Measurements from ENCODE around the gene RTL10.

Gene RTL10, protein sequence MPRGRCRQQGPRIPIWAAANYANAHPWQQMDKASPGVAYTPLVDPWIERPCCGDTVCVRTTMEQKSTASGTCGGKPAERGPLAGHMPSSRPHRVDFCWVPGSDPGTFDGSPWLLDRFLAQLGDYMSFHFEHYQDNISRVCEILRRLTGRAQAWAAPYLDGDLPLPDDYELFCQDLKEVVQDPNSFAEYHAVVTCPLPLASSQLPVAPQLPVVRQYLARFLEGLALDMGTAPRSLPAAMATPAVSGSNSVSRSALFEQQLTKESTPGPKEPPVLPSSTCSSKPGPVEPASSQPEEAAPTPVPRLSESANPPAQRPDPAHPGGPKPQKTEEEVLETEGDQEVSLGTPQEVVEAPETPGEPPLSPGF

GRCh38 chr22:19854778-19855503 is at the start of gene RTL10, which contains the start of gene GNB1L:
RTL10 (minus strand) TSS chr22:19854874; CDS start chr22:19852261, 2,613 bp downstream.
GNB1L (minus strand) TSS chr22:19854874; CDS start chr22:19821355, 33,519 bp downstream.
- DNase-seq (ENCODE audit: low spot score), result peak; percentile 86
- TF ChIP-seq, protein P1, sequence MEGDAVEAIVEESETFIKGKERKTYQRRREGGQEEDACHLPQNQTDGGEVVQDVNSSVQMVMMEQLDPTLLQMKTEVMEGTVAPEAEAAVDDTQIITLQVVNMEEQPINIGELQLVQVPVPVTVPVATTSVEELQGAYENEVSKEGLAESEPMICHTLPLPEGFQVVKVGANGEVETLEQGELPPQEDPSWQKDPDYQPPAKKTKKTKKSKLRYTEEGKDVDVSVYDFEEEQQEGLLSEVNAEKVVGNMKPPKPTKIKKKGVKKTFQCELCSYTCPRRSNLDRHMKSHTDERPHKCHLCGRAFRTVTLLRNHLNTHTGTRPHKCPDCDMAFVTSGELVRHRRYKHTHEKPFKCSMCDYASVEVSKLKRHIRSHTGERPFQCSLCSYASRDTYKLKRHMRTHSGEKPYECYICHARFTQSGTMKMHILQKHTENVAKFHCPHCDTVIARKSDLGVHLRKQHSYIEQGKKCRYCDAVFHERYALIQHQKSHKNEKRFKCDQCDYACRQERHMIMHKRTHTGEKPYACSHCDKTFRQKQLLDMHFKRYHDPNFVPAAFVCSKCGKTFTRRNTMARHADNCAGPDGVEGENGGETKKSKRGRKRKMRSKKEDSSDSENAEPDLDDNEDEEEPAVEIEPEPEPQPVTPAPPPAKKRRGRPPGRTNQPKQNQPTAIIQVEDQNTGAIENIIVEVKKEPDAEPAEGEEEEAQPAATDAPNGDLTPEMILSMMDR (conservative IDR thresholded peaks at IDR 0.05; ENCODE audit: low read depth), result no peak
- CTCF ChIA-PET, result interaction anchor here (0.6 to 1.0 kb wide), 4 partner anchors 8 to 56 kb away, joined by 3 to 4 read pairs (median 3); no protein-coding TSS in a partner anchor
- POLR2A ChIA-PET (ENCODE audit: low non-redundant PET), result interaction anchor here (0.6 kb wide), 1 partner anchor 48 kb away, joined by 3 read pairs; no protein-coding TSS in a partner anchor
- peak within 1 kb of the TSS; percentile 93 for H3K27ac ChIP-seq

- TF ChIP-seq, protein P1 (conservative IDR thresholded peaks at IDR 0.05; ENCODE audit: low read depth), result no peak
Measured at GRCh38 chr22:19904174-19904856, 49.6 kb upstream of the RTL10 start.

DNA sequence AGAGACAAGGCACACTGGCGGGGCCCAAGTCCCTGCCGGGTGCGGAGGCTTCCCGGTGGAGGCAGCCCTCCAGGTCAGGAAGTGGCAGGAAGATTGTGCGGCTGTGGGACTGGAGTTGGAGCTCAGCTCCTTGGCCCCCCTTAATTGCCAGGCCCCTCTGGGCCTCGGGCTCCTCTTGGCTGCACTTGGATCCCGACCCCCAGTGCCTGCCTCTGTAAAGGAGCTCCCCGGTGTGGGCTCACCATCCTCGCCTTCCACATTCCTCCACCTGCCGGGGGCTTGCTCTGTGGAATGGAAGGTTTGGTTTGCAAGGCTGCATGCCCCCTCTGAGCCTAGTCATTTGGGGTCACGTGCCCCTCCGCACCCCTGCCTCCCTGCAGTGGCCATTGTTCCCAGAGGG is 48.8 kb upstream of the RTL10 start:
- ChIA-PET CTCF (no interaction called here), POLR2A (ENCODE audit: low non-redundant PET) (no interaction called here)
- DNase-seq (ENCODE audit: low spot score), result no peak
- H3K27ac ChIP-seq, result no peak overlapping the region; the same call in 1 of the 2 replicates
- TF ChIP-seq, protein P1 (conservative IDR thresholded peaks at IDR 0.05; ENCODE audit: low read depth), result no peak

More at GRCh38 chr22:19904174-19904856, 49.6 kb upstream of the RTL10 start:
- ChIA-PET CTCF (interaction anchor here (0.5 kb wide), 1 partner anchor 13 kb away, joined by 3 read pairs; no protein-coding TSS in a partner anchor), POLR2A (ENCODE audit: low non-redundant PET) (no interaction called here)
- peak overlapping the region; percentile 12 for H3K27ac ChIP-seq
- DNase-seq (ENCODE audit: low spot score), result no peak

DNA sequence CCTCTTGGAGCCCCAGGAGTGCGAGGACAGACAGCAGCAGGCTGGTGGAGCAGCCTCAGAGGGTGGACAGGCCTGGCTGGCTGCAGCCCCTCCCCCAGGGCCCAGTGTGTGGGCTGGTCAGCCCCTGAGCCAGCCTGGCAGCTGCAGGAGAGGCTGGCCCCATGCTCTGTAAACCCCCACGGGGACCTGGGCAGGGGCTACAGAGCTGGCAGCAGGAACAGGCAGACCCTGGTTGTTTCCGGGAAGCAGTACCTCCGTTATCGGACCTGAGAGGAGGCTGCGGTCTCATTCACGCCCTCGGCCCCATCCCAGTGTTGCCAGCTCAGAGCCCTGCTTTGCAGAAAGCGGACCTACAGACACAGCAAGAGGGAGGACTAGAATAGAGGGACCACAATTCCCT is 48.4 kb upstream of the RTL10 start:
- DNase-seq (ENCODE audit: low spot score), result no peak
- H3K27ac ChIP-seq, result peak overlapping the region; percentile 43
- TF ChIP-seq, protein P1 (conservative IDR thresholded peaks at IDR 0.05; ENCODE audit: low read depth), result no peak
- POLR2A ChIA-PET (ENCODE audit: low non-redundant PET), result no interaction called here
- CTCF ChIA-PET, result no interaction called here

- no peak for DNase-seq (ENCODE audit: low spot score)
- CTCF ChIA-PET, result interaction anchor here (0.6 kb wide), 1 partner anchor 233 kb away, joined by 3 read pairs; no protein-coding TSS in a partner anchor
Measured at GRCh38 chr22:19902245-19902715, 47.6 kb upstream of the RTL10 start.

More at GRCh38 chr22:19902245-19902715, 47.6 kb upstream of the RTL10 start:
- TF ChIP-seq, protein P1 (conservative IDR thresholded peaks at IDR 0.05; ENCODE audit: low read depth), result no peak
- H3K27ac ChIP-seq, result peak overlapping the region; percentile 43
- POLR2A ChIA-PET (ENCODE audit: low non-redundant PET), result no interaction called here
